GM12865 (cell line): Measurements from ENCODE around the gene MAFF.
"Not testable (repeated sequence)": the region's sequence is repeated elsewhere in the genome, so short reads cannot be mapped to it uniquely, and the experiment has no call there.

Source experiments
- DNase-seq: peaks from one replicate; pipeline ENCODE4 v3.0.0; 2010; ENCODE audit warnings: low read depth
- H3K4me3 ChIP-seq: 2 replicates; pipeline ENCODE4 v1.5.1; 2011; ENCODE audit warnings: mild to moderate bottlenecking, low read depth, low read length, control low read depth
- TF ChIP-seq, protein P1 (sequence below): IDR thresholded peaks from 2 replicates; pipeline ENCODE4 v1.5.1; 2011; ENCODE audit warnings: low read length, control low read depth, low read depth, inconsistent platforms; ENCODE audit not compliant: insufficient read depth; ENCODE audit errors: missing control alignments

Gene MAFF

DNA sequence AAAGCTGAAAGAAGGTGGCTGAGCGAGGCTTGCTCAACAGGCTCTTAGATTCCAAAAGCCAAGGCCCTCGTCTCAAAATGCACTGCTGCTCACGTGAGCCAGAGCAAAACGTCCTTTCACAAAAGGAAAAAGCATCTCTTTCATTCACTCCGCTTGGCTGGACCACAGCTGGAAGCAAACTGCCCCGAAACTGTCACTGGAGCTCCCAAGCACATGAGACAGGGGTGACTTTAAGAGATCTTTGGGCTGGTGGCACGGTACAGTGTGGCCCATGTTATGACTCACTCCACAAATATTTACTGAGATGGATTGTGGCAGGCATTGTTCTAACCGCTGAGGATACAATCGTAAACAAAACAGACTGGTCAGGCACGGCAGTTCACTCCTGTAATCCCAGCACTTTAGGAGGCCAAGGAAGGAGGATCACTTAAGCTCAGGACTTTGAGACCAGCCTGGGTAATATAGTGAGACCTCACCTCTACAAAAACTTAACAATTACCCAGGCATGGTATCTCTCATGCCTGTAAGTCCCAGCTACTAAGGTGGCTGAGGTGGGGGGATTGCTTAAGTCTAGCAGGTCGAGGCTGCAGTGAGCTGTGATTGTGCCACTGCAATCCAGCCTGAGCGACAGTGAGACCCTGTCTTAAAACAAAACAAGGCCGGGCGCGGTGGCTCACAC lies 23.7 kb upstream of the MAFF start:
- peak; percentile 19 for DNase-seq
- TF ChIP-seq, protein P1, sequence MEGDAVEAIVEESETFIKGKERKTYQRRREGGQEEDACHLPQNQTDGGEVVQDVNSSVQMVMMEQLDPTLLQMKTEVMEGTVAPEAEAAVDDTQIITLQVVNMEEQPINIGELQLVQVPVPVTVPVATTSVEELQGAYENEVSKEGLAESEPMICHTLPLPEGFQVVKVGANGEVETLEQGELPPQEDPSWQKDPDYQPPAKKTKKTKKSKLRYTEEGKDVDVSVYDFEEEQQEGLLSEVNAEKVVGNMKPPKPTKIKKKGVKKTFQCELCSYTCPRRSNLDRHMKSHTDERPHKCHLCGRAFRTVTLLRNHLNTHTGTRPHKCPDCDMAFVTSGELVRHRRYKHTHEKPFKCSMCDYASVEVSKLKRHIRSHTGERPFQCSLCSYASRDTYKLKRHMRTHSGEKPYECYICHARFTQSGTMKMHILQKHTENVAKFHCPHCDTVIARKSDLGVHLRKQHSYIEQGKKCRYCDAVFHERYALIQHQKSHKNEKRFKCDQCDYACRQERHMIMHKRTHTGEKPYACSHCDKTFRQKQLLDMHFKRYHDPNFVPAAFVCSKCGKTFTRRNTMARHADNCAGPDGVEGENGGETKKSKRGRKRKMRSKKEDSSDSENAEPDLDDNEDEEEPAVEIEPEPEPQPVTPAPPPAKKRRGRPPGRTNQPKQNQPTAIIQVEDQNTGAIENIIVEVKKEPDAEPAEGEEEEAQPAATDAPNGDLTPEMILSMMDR, result no peak
- H3K4me3 ChIP-seq, result no peak overlapping the region

DNA sequence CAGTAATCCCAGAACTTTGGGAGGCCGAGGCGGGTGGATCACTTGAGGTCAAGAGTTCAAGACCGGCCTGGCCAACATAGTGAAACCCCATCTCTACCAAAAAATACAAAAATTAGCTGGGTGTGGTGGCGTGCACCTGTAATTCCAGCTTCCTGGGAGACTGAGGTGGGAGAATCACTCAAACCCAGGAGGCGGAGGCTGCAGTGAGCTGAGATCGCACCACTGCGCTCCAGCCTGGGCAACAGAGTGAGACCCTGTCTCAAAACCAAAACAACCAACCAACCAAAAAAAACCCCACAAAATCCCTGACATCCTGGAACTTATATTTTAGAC lies 23.2 kb upstream of the MAFF start:
- not testable (repeated sequence) for H3K4me3 ChIP-seq, DNase-seq

- TF ChIP-seq, protein P1, result no peak
- H3K4me3 ChIP-seq, result peak overlapping the region; percentile 84
- DNase-seq, result peak; percentile 85
Measured at GRCh38 chr22:38180841-38181452, 20.8 kb upstream of the MAFF start.

GRCh38 chr22:38181453-38182200 lies 20.2 kb upstream of the MAFF start, which contains the start of gene PLA2G6:
TSS of gene PLA2G6 (minus strand) at chr22:38181830. CDS start at chr22:38169426, 12,404 bp downstream.
- peak; percentile 99 for DNase-seq
- peak within 1 kb of the TSS; percentile 84 for H3K4me3 ChIP-seq
- TF ChIP-seq, protein P1, result no peak

GRCh38 chr22:38184788-38185187 lies 17.0 kb upstream of the MAFF start:
- no peak for DNase-seq
- TF ChIP-seq, protein P1, result no peak
- no peak overlapping the region for H3K4me3 ChIP-seq

GRCh38 chr22:38186429-38186828 lies 15.4 kb upstream of the MAFF start:
- H3K4me3 ChIP-seq, result no peak overlapping the region
- DNase-seq, result no peak
- TF ChIP-seq, protein P1, result no peak

DNA sequence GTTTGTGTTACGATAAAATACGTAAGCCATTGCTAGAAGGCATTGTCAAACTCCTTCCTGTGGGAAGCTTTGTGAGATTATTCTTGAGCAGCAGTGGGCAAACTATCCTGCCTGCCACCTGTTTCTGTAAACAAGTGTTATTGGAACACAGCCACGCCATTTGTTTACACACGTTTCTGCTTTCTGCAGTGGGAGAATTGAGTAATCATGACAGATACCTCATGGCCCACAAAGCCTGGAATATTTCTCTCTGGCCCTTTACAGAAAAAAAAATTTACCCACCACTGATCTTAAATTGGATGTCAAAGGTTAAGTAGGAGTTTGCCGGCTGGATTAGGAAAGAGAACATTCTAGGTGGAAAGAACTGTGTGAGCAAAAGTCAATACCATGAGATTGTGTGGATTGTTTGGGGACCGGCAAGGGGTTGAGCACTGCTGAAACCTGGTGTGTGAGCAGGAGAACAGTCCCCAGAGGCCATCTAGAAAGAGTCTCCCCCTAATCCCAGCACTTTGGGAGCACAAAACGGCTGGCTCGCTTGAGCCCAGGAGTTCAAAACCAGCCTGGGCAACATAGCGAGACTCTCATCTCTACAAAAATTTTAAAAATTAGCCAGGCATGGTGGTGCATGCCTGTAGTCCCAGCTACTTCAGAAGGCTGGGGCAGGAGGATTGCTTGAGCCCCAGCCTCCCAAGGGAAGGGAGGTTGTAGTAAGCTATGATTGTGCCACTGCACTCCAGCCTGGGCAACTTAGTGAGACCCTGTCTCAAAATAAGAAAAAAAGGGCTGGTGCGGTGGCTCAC lies 14.2 kb upstream of the MAFF start:
- DNase-seq, result no peak
- TF ChIP-seq, protein P1, result no peak
- no peak overlapping the region for H3K4me3 ChIP-seq
